Loucy (cell line): Measurements from ENCODE around the gene KLK15.

Experiments
- H2AFZ ChIP-seq: fragments of 200-600 bp; sonication (generic); 2 replicates; pipeline ENCODE4 v1.6.0; 2016; ENCODE audit warnings: antibody characterized with exemption, mild to moderate bottlenecking, low read length, moderate library complexity
- H3F3A ChIP-seq: fragments of 200-600 bp; 2 replicates; pipeline ENCODE4 v1.6.0; 2016; ENCODE audit warnings: antibody characterized with exemption, low read depth, mild to moderate bottlenecking
- H3K27me3 ChIP-seq: fragments of 200-600 bp; sonication (generic); 2 replicates; pipeline ENCODE4 v1.6.1; 2014; ENCODE audit warnings: low read length, mild to moderate bottlenecking; ENCODE audit not compliant: insufficient read depth, poor library complexity, severe bottlenecking
- H3K36me3 ChIP-seq: fragments of 200-600 bp; sonication (generic); 2 replicates; pipeline ENCODE4 v1.6.1; 2016; ENCODE audit warnings: low read length; ENCODE audit not compliant: insufficient read depth
- H3K4me1 ChIP-seq: fragments of 200-600 bp; sonication (generic); 2 replicates; pipeline ENCODE4 v1.5.1; 2014; ENCODE audit warnings: low read length, mild to moderate bottlenecking; ENCODE audit not compliant: insufficient read depth, poor library complexity, severe bottlenecking
- H3K4me2 ChIP-seq: fragments of 200-600 bp; sonication (generic); 2 replicates; pipeline ENCODE4 v1.6.0; 2014; ENCODE audit warnings: antibody characterized with exemption, low read length, low read depth, mild to moderate bottlenecking; ENCODE audit not compliant: poor library complexity, severe bottlenecking
- H3K4me3 ChIP-seq: fragments of 200-600 bp; sonication (generic); 2 replicates; pipeline ENCODE4 v1.5.1; 2014; ENCODE audit warnings: low read length, mild to moderate bottlenecking, mixed read lengths; ENCODE audit not compliant: poor library complexity, severe bottlenecking
- H3K79me2 ChIP-seq: fragments of 200-600 bp; sonication (generic); 2 replicates; pipeline ENCODE4 v1.6.1; 2014; ENCODE audit warnings: low read length; ENCODE audit not compliant: insufficient read depth
- H3K9ac ChIP-seq: fragments of 200-600 bp; sonication (generic); 2 replicates; pipeline ENCODE4 v1.6.0; 2014; ENCODE audit warnings: mild to moderate bottlenecking, low read depth, low read length, moderate library complexity; ENCODE audit not compliant: poor library complexity, severe bottlenecking
- H3K9me2 ChIP-seq: fragments of 200-600 bp; sonication (generic); replicated peaks from 2 replicates; pipeline ENCODE4 v1.6.1; 2016; ENCODE audit warnings: low read depth, low read length, mixed read lengths
- H3K9me3 ChIP-seq: fragments of 200-600 bp; sonication (generic); 2 replicates; pipeline ENCODE4 v1.6.1; 2014; ENCODE audit warnings: mild to moderate bottlenecking, antibody characterized with exemption, low read length, low read depth; ENCODE audit not compliant: insufficient read depth
- H4K20me1 ChIP-seq: fragments of 200-600 bp; sonication (generic); 2 replicates; pipeline ENCODE4 v1.6.0; 2014; ENCODE audit warnings: antibody characterized with exemption, low read length, mild to moderate bottlenecking; ENCODE audit not compliant: insufficient read depth, poor library complexity, severe bottlenecking
- EZH2phosphoT487 ChIP-seq: fragments of 200-600 bp; IDR thresholded peaks from 2 replicates; pipeline ENCODE4 v1.6.1; 2018; ENCODE audit warnings: antibody characterized with exemption, mild to moderate bottlenecking, moderate library complexity, borderline replicate concordance
- TF ChIP-seq, protein P1 (sequence below): fragments of 200-600 bp; sonication (generic); conservative IDR thresholded peaks from 2 replicates; pipeline ENCODE4 v1.5.1; 2014; ENCODE audit warnings: mild to moderate bottlenecking, antibody characterized with exemption, low read length

The KLK15 gene

DNA sequence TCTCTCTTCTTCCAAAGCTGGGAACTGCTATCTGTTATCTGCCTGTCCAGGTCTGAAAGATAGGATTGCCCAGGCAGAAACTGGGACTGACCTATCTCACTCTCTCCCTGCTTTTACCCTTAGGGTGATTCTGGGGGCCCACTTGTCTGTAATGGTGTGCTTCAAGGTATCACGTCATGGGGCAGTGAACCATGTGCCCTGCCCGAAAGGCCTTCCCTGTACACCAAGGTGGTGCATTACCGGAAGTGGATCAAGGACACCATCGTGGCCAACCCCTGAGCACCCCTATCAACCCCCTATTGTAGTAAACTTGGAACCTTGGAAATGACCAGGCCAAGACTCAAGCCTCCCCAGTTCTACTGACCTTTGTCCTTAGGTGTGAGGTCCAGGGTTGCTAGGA, 26.5 kb upstream of the KLK15 start:
- Histone ChIP-seq H3K9me3 (peaks cover 5% of the 10 kb centered on the region; the same call in 1 of the 2 replicates), H3K36me3 (no peaks in the 10 kb centered on the region), H3K4me1 (no peaks in the 10 kb centered on the region), H2AFZ (no peak overlapping the region), H3K27me3 (no peaks in the 10 kb centered on the region), H3K9me2 (no peaks in the 10 kb centered on the region), H3K4me3 (no peak overlapping the region), H3F3A (no peaks in the 10 kb centered on the region), H3K4me2 (no peak overlapping the region), H3K9ac (no peak overlapping the region), H3K79me2 (no peaks in the 10 kb centered on the region), H4K20me1 (no peaks in the 10 kb centered on the region)
- no peak for TF ChIP-seq EZH2phosphoT487
- TF ChIP-seq, protein P1, sequence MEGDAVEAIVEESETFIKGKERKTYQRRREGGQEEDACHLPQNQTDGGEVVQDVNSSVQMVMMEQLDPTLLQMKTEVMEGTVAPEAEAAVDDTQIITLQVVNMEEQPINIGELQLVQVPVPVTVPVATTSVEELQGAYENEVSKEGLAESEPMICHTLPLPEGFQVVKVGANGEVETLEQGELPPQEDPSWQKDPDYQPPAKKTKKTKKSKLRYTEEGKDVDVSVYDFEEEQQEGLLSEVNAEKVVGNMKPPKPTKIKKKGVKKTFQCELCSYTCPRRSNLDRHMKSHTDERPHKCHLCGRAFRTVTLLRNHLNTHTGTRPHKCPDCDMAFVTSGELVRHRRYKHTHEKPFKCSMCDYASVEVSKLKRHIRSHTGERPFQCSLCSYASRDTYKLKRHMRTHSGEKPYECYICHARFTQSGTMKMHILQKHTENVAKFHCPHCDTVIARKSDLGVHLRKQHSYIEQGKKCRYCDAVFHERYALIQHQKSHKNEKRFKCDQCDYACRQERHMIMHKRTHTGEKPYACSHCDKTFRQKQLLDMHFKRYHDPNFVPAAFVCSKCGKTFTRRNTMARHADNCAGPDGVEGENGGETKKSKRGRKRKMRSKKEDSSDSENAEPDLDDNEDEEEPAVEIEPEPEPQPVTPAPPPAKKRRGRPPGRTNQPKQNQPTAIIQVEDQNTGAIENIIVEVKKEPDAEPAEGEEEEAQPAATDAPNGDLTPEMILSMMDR: no peak

- H3K27me3 ChIP-seq: no peaks in the 10 kb centered on the region
- no peaks in the 10 kb centered on the region for H3K79me2 ChIP-seq
- no peak overlapping the region for H3K4me3 ChIP-seq
- TF ChIP-seq, protein P1: no peak
- TF ChIP-seq EZH2phosphoT487: no peak
- no peak overlapping the region for H2AFZ ChIP-seq
- peaks cover 5% of the 10 kb centered on the region; the same call in 1 of the 2 replicates for H3K9me3 ChIP-seq
- no peaks in the 10 kb centered on the region for H4K20me1 ChIP-seq
- no peaks in the 10 kb centered on the region for H3F3A ChIP-seq
- no peaks in the 10 kb centered on the region for H3K4me1 ChIP-seq
- no peaks in the 10 kb centered on the region for H3K9me2 ChIP-seq
- no peak overlapping the region for H3K9ac ChIP-seq
- no peak overlapping the region for H3K4me2 ChIP-seq
- no peaks in the 10 kb centered on the region for H3K36me3 ChIP-seq
Measured at GRCh38 chr19:50858886-50859285, 25.5 kb upstream of the KLK15 start.

DNA sequence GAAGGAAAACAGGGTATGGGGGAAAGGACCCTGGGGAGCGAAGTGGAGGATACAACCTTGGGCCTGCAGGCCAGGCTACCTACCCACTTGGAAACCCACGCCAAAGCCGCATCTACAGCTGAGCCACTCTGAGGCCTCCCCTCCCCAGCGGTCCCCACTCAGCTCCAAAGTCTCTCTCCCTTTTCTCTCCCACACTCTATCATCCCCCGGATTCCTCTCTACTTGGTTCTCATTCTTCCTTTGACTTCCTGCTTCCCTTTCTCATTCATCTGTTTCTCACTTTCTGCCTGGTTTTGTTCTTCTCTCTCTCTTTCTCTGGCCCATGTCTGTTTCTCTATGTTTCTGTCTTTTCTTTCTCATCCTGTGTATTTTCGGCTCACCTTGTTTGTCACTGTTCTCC, 24.0 kb upstream of the KLK15 start:
- Histone ChIP-seq H2AFZ (no peak overlapping the region), H4K20me1 (no peaks in the 10 kb centered on the region), H3K9me3 (peaks cover 5% of the 10 kb centered on the region; the same call in 1 of the 2 replicates), H3K27me3 (no peaks in the 10 kb centered on the region), H3K36me3 (no peaks in the 10 kb centered on the region), H3F3A (no peaks in the 10 kb centered on the region), H3K4me1 (no peaks in the 10 kb centered on the region), H3K79me2 (no peaks in the 10 kb centered on the region), H3K4me2 (no peak overlapping the region), H3K4me3 (no peak overlapping the region), H3K9ac (no peak overlapping the region), H3K9me2 (no peaks in the 10 kb centered on the region)
- TF ChIP-seq, protein P1: no peak
- TF ChIP-seq EZH2phosphoT487: no peak
